OCI-LY3 (cell line): ENCODE measurements around the gene MORN5.

Experiments
- H2AFZ ChIP-seq: fragments of 200-600, 300-600 bp; shearing (Covaris generic); 2 replicates; pipeline ENCODE4 v1.6.0; 2014; ENCODE audit warnings: antibody characterized with exemption, low read depth, low read length
- H3K27ac ChIP-seq: fragments of 200-600, 300-600 bp; sonication (generic); 2 replicates; pipeline ENCODE4 v1.5.1; 2014; ENCODE audit warnings: mild to moderate bottlenecking, low read length, moderate library complexity, mixed read lengths
- H3K27me3 ChIP-seq: fragments of 200-600, 300-600 bp; sonication (generic); 2 replicates; pipeline ENCODE4 v1.6.1; 2014; ENCODE audit warnings: low read depth, low read length, mixed read lengths
- H3K36me3 ChIP-seq: fragments of 200-600, 300-600 bp; sonication (generic); replicated peaks from 2 replicates; pipeline ENCODE3; 2014; ENCODE audit warnings: low read depth, low read length, mixed read lengths
- H3K4me1 ChIP-seq: fragments of 300-600, 200-600 bp; sonication (generic); 2 replicates; pipeline ENCODE4 v1.6.1; 2014; ENCODE audit warnings: low read length, mixed read lengths
- H3K4me2 ChIP-seq: fragments of 200-600, 300-600 bp; sonication (generic); 2 replicates; pipeline ENCODE4 v1.6.1; 2014; ENCODE audit warnings: low read length, mixed read lengths
- H3K4me3 ChIP-seq: fragments of 300-600, 200-600 bp; sonication (generic); 2 replicates; pipeline ENCODE4 v1.5.1; 2014; ENCODE audit warnings: antibody characterized with exemption, mild to moderate bottlenecking, low read length, moderate library complexity
- H3K79me2 ChIP-seq: fragments of 300-600, 200-600 bp; shearing (Covaris generic); 2 replicates; pipeline ENCODE4 v1.6.1; 2014; ENCODE audit warnings: mild to moderate bottlenecking, low read length, mixed read lengths
- H3K9ac ChIP-seq: fragments of 300-600, 200-600 bp; shearing (Covaris generic); 2 replicates; pipeline ENCODE4 v1.6.0; 2014; ENCODE audit warnings: mild to moderate bottlenecking, low read length, moderate library complexity
- H3K9me3 ChIP-seq: fragments of 200-600, 300-600 bp; shearing (Covaris generic); 2 replicates; pipeline ENCODE4 v1.6.1; 2014; ENCODE audit warnings: low read length, mixed read lengths; ENCODE audit not compliant: insufficient read depth
- H4K20me1 ChIP-seq: fragments of 200-600, 300-600 bp; sonication (generic); 2 replicates; pipeline ENCODE4 v1.6.1; 2016; ENCODE audit warnings: low read length, mixed read lengths; ENCODE audit not compliant: insufficient read depth
- CTCF ChIP-seq: fragments of 200-600, 300-600 bp; sonication (generic); IDR thresholded peaks from 2 replicates; pipeline ENCODE4 v1.5.1; 2014; ENCODE audit warnings: antibody characterized with exemption, low read length, low read depth
- EZH2phosphoT487 ChIP-seq: fragments of 200-600 bp; shearing (Covaris generic); IDR thresholded peaks from 2 replicates; pipeline ENCODE4 v1.6.1; 2018; ENCODE audit warnings: antibody characterized with exemption, mixed run types, low read depth

Gene MORN5

GRCh38 chr9:122200960-122201595, 41.4 kb downstream of the MORN5 start:
- no peaks in the 10 kb centered on the region for H3K79me2 ChIP-seq
- peaks cover 8% of the 10 kb centered on the region; the same call in 1 of the 2 replicates for H3K27me3 ChIP-seq
- H3K9ac ChIP-seq = no peak overlapping the region
- H3K36me3 ChIP-seq = no peaks in the 10 kb centered on the region
- no peak overlapping the region for H2AFZ ChIP-seq
- H3K4me3 ChIP-seq = no peak overlapping the region
- no peak overlapping the region for H3K27ac ChIP-seq
- no peak overlapping the region for H3K4me2 ChIP-seq
- peaks cover 18% of the 10 kb centered on the region for H3K4me1 ChIP-seq
- H4K20me1 ChIP-seq = no peaks in the 10 kb centered on the region
- no peaks in the 10 kb centered on the region for H3K9me3 ChIP-seq
- TF ChIP-seq CTCF (no peak), EZH2phosphoT487 (no peak)

DNA sequence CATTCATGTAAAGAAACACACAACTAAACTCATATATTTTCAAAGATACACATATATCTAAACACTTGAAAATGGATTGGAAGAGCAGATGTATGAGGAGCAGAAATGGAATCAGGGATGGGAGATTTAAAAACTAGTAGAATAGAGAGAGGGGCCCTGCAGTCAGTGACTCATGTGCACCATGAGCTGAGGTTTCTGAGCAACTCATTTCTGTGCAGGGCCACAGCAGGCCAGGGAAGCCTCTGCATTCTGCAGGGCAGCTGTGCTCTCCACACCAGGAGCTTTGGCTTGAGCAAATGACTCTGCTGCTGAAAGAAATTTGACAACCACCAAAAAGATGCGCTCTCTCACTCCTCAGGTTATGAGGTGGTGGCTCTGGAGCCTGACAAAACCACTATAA, 41.9 kb downstream of the MORN5 start:
- H2AFZ ChIP-seq = no peak overlapping the region
- H3K79me2 ChIP-seq = no peaks in the 10 kb centered on the region
- H3K36me3 ChIP-seq = no peaks in the 10 kb centered on the region
- H3K27ac ChIP-seq = no peak overlapping the region
- H4K20me1 ChIP-seq = no peaks in the 10 kb centered on the region
- H3K9ac ChIP-seq = no peak overlapping the region
- peaks cover 17% of the 10 kb centered on the region for H3K4me1 ChIP-seq
- H3K27me3 ChIP-seq = peaks cover 11% of the 10 kb centered on the region
- TF ChIP-seq EZH2phosphoT487 (no peak), CTCF (no peak)
- no peaks in the 10 kb centered on the region for H3K9me3 ChIP-seq
- no peak overlapping the region for H3K4me2 ChIP-seq
- no peak overlapping the region for H3K4me3 ChIP-seq

- Histone ChIP-seq H3K9ac (no peak overlapping the region), H3K27ac (no peak overlapping the region), H3K4me1 (peaks cover 12% of the 10 kb centered on the region), H3K4me2 (no peak overlapping the region), H3K9me3 (no peaks in the 10 kb centered on the region), H3K4me3 (no peak overlapping the region), H2AFZ (no peak overlapping the region), H3K36me3 (no peaks in the 10 kb centered on the region), H3K79me2 (no peaks in the 10 kb centered on the region), H3K27me3 (peaks cover 10% of the 10 kb centered on the region), H4K20me1 (no peaks in the 10 kb centered on the region)
- TF ChIP-seq EZH2phosphoT487 (no peak), CTCF (no peak)
These were observed 42.4 kb downstream of the MORN5 start for GRCh38 chr9:122202111-122202510.

- Histone ChIP-seq H2AFZ (no peak overlapping the region), H3K4me3 (no peak overlapping the region), H3K4me2 (no peak overlapping the region), H4K20me1 (no peaks in the 10 kb centered on the region), H3K36me3 (no peaks in the 10 kb centered on the region), H3K79me2 (no peaks in the 10 kb centered on the region), H3K27ac (no peak overlapping the region), H3K4me1 (no peaks in the 10 kb centered on the region), H3K27me3 (peaks cover 10% of the 10 kb centered on the region; the same call in 1 of the 2 replicates), H3K9ac (no peak overlapping the region), H3K9me3 (no peaks in the 10 kb centered on the region)
- TF ChIP-seq CTCF = no peak
- TF ChIP-seq EZH2phosphoT487 = no peak
These were observed 44.3 kb downstream of the MORN5 start for GRCh38 chr9:122204055-122204454.
